RPMI8226 (cell line): Measurements from ENCODE around the gene S100A10.
A peak's percentile ranks its signal among the peaks of the same experiment; 100 is the strongest.

Experiments
- DNase-seq: peaks from one replicate; pipeline ENCODE4 v3.0.0-alpha.2; 2015

S100A10 gene

DNA sequence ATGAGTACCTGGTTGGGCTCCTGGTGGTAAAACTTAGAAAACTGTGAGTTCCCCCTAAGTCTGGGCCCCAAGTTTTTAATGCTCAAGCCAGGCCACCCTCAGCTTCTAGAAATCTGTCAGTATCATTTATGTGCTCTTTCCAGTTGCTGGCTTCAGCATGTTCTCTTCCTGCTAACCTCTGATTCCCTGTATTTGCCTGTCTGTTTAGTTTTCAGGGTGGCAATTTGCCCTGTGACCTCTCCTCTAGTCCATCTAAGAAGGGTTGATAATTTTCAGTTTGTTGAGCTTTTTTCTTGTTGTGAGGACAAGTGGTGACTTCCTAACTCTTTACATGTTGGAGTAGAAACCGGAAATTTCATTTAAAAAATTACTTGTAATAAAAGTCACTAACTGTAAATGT lies 16.0 kb upstream of the S100A10 start:
- DNase-seq: no peak

GRCh38 chr1:152007047-152007446 lies 13.4 kb upstream of the S100A10 start:
- DNase-seq: no peak

GRCh38 chr1:152005360-152005912 lies 11.8 kb upstream of the S100A10 start:
- DNase-seq: no peak

GRCh38 chr1:152003846-152004442 lies 10.3 kb upstream of the S100A10 start:
- peak; percentile 12 for DNase-seq

GRCh38 chr1:152002960-152003359 lies 9.3 kb upstream of the S100A10 start:
- no peak for DNase-seq

DNA sequence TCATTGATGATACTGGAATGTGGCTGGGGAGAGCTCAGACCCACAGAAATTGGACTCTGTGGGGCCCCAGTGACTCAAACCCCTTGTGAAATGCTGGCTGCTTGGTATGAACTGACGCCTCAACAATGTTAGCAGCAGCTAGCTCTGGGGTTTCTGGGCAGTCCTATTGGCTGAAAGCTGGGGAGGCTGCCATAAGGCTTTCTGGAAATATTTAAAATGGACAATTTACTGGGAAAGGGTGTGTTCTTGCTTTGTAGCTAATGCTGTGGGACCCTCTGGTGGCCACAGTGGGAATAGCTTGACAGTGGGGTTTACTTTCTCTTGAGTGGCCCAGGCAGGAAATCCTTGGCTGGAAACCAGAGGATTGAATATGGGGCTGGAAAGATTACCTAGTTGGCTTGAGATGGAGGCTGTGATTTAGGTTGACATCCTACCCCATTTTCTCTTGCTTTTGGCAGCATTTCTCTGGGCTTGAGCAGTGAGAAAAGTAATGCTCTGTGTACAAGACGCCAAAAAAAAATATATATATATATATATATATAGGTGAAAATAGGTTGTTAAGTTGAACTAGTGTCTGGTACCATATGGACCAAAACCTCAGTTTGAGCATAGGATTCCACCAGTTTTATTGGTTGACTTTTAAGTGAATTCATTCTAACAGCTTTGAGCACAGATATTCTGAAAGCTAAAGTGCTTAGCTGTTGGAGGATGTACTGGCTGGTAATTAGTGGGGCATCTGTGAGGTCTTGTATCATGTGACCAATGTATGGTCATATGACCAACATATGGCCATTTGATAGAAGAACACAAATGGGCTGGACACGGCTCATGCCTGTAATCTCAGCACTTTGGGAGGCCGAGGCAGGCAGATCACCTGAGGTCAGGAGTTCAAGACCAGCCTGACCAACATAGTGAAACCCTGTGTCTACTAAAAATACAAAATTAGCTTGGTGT lies 8.2 kb upstream of the S100A10 start:
- peak; percentile 83 for DNase-seq

DNA sequence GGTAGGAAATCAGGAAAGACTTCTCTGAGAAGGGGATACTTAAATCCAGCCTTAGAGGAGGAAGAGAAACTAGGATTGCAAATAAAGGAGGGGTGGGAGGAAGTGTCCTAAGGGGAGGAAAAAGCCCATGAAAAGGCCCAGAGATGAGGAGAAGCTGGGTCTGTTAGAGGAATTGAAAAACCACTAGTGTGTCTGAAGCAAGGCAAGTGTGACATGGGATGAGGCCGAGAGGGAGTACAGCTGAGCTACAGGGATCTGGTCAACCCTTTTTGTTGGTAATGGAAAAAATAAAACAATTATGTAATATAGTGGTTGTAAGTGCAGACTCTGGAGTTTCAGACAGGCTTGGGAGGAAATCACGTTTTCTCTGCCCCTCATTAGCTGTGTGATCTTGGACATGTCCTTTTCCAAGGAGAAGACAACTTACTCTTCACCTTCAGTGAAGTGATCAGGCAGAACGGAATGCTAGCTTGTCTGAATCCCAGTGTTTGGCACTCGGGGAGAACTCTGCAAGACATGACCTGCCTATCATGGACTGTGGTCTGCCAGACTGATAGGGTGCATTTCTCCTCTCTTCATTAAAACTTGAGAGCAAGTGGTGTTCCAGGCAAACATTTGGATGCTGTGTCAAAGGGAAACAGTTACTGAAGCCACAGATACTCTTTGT lies 7.4 kb upstream of the S100A10 start:
- no peak for DNase-seq

DNA sequence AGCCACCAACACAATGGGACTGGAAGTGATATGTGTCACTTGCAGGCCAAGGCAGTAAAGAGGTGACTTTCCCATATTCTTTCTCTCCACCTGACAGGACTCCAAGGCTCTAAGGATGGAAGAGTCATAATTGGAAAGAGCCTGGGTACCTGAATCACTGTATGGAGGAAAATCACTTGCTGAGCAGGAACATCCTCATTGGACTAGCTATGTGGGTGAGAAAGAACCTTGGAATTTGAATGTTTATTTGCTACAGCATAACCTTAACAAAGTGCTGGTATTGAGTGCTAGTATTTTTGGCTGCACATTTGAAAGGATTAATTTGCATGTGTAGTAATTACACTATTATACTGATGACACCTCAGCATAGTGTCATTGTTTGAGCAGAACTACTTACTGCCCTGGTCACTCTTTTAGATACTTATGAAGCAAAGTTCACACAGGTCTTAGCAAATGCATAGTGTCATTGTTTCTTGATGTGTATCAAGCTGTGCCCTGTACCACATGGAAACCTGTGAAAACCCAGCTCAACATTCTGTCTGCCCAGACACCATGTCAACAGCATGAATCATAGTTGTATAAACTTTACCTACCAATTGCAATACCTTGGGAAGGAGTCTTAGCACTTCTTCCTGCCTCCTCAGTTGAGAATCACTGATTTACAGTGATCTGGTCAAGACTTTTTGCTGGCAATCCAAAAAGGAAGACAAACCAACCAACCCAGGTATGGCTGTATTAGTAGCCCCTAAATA lies 5.1 kb upstream of the S100A10 start:
- DNase-seq: no peak

DNA sequence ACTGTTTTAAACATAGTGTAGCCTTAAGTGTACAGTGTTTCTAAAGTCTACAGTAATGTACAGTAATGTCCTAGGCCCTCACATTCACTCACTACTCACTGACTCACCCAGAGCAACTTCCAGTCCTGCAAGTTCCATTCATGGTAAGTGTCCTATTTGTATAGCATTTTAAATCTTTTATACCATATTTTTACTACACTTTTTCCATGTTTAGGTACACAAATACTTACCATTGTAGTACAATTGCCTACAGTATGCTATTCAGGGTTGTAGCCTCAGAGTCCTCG lies 3.6 kb upstream of the S100A10 start:
- no peak for DNase-seq

DNA sequence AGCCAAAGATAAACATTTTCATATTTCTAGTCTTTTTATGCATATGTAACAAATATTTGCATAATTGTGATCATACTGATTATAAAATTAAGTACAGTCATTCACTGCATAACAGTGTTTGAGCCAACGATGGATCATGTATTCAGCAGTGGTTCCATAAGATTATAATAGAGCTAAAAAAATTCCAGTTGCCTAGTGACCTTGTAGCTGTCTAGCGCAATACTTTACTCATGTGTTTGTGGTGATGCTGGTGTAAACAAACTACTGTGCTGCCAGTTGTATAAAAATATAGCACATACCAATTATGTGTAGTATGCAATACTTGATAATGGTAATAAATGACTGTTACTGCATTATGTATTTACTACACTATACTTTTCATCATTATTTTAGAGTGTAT lies 2.1 kb upstream of the S100A10 start:
- DNase-seq: no peak

DNA sequence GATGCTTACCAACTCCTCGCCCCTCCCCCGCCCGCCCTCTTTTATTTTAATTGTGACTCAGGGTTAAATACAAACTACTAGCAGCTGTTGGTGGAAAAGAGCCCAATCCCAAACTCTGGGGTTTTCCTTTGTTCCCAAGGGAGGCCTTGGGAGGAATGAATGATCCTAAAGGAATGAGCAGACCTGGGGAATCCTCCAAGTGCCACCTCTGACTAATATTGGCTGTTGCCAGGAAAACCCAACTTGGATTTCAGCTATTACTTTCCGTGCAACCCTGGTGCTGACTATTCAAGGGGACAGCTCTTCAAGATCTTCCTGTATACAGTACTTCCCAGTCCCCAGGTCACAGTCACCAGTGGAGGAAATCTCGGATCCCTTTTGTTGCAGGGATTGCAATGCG lies 1.3 kb upstream of the S100A10 start:
- no peak for DNase-seq

GRCh38 chr1:151993084-151993733 lies 450 bp downstream of the S100A10 start:
- DNase-seq: peak; percentile 21

DNA sequence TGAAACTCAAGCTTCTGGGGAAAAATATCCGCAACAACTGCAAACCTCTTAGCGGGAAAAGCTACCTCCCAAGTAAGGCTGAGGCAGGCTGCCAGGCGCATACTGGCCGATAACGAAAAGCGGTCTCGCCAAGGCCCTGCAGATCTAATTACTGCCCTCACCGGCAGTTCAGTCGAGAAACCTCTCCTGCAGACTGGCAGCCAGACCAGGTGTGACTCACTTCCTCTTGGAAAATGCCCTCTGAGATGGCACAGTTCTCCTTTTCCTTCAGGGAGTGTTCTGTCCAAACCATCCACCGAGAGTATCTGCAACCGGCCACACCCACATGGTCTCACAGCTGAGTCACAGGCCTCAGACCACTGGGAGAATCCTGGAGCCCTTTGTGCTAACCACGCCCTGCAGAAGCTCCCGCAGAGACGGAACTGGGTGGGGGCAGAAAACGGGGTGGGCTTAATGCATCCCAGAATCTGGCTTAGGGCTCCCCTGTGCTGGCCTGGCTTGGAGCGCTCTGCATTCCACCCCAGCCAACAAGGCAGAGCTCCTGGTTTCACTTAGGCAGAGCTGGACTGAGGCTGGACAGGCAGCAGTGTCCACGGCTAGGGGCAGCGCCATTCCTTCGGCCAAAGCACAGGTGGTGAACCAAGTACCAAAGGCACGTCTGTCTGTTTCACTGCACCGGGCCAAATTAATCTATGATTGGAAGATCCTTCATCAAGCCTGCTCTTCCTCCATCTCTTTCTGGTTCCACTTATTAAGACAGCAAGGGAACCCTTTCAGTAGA lies 1.2 kb downstream of the S100A10 start:
- peak; percentile 47 for DNase-seq

GRCh38 chr1:151991663-151992302 lies 1.9 kb downstream of the S100A10 start:
- DNase-seq: no peak

- no peak for DNase-seq
These were observed 2.8 kb downstream of the S100A10 start for GRCh38 chr1:151990856-151991198.

GRCh38 chr1:151990058-151990855 lies 3.4 kb downstream of the S100A10 start:
- no peak for DNase-seq

- no peak for DNase-seq
These were observed 4.3 kb downstream of the S100A10 start for GRCh38 chr1:151989211-151989862.

- no peak for DNase-seq
These were observed 5.2 kb downstream of the S100A10 start for GRCh38 chr1:151988405-151988923.

DNA sequence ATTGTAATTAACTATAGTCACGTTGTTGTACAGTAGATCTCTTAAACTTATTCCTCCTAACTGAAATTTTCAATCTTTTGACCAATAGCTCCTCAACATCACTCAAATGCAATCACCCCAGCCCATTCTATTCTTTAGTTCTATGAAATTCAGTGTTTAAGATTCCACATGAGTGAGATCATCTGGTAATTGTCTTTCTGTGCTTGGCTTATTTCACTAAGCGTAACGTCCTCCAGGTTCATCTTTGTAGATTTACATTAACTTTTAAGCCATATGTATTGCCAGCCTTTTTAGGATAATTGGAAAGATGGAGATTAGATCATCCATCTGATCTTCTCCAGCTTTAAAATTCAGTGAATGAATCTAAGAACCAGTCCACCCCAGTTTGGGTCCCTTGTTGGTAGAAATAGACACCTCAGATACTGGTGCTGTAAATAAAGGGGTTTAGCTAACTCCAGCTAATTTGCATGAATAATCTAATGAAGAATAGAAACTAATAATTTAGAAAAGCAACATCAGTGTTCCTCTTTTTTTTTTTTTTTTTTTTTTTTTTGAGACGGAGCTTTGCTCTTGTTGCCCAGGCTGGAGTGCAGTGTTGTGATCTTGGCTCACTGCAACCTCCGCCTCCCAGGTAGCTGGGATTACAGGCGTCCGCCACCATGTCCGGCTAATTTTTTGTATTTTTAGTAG lies 7.0 kb downstream of the S100A10 start:
- no peak for DNase-seq
